ENCODE data around the gene PIM1. TPM values are rescaled to one million over a fixed set of nuclear protein-coding genes. Genes with fewer than 3 reads are reported as not detected.

PIM1 gene
- total RNA-seq, 1 experiment from 2014 or later, result 70.4 TPM

DNA sequence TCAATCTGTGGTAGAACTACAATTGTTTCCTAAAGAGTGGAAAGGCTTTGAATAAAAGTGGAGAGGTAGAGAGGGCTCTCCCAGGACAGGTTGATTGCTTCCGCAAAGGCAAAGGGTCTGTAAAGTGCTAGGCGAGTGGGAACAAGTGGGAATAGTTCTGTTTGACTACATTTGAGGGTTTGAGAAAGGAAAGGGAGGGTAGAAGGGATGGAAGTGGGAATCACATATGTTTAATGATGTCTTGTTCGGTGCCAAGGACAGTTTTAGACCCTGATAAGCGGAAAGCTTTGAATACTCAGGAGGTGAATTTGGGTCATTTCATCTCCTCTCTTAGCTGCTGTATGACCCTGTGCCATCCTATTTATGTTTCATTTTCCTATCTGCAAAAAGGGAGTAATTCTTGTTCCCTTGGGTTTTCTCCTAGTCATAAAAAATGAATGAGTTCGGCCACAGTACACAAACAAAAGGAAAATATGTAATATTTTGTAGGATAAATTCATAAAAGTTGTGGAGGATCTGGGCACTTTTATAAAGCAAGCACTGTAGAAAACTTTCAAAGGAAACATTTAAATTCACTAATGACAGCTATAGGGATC lies 1.7 kb upstream of the PIM1 start:
- in situ Hi-C loops (cut with HindIII; ENCODE audit: low sequenced_read_pairs), result no loop called here
- no peak for DNase-seq (ENCODE audit: low spot score)

DNA sequence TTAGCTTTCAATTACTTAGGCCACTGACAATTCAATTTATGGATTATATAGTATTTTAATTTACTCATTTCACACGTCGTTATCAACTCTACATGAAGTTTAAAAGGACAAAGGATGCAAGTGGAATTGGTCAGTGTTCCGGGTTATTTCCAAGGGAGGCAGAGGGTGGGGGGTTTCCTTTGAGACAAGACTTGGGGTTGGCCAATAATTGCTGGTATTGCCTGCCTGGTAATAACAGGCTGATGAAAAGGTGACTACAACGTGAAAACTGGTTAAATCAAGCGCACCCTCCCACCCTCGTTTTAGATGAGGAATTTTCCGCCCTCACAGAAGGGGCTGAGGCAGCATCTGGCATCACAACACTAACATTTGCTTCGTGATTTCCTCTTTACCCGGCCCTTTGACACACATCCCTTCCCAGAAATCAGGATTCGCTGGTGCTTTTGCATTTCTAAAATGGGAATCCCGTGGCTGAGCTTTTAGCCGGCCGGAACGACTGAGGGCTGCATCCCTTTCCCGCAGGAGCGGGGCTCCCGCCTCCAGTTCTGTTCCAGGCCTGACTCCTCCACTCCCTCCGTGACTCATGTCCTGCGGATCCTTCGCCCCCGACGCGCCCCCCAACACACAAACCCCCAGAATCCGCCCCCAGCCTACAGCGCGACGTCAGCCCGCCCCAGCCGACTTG lies 999 bp upstream of the PIM1 start:
- peak; percentile 67 for DNase-seq (ENCODE audit: low spot score)
- in situ Hi-C loops (cut with HindIII; ENCODE audit: low sequenced_read_pairs), result no loop called here

DNA sequence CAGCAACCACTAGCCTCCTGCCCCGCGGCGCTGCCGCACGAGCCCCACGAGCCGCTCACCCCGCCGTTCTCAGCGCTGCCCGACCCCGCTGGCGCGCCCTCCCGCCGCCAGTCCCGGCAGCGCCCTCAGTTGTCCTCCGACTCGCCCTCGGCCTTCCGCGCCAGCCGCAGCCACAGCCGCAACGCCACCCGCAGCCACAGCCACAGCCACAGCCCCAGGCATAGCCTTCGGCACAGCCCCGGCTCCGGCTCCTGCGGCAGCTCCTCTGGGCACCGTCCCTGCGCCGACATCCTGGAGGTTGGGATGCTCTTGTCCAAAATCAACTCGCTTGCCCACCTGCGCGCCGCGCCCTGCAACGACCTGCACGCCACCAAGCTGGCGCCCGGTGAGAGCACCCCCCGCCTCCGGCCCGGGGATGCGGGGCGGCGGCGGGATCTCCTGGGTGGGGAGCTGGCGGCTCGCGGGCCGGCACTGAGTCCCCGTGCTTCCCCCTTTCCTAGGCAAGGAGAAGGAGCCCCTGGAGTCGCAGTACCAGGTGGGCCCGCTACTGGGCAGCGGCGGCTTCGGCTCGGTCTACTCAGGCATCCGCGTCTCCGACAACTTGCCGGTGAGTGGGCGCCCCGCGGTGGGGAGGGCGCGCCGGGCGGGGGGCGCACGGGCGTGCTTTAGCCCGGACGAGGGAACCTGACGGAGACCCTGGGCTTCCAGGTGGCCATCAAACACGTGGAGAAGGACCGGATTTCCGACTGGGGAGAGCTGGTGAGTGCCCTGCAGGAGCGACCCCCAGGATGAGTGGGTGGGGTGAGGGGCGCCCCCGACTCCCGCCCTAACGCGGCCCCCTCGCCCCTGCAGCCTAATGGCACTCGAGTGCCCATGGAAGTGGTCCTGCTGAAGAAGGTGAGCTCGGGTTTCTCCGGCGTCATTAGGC lies 585 bp downstream of the PIM1 start:
- DNase-seq (ENCODE audit: low spot score), result peak; percentile 35
- in situ Hi-C loops (cut with HindIII; ENCODE audit: low sequenced_read_pairs), result loop anchor here (5.0 kb wide), 1 partner anchor 43 kb away; no protein-coding TSS in a partner anchor

DNA sequence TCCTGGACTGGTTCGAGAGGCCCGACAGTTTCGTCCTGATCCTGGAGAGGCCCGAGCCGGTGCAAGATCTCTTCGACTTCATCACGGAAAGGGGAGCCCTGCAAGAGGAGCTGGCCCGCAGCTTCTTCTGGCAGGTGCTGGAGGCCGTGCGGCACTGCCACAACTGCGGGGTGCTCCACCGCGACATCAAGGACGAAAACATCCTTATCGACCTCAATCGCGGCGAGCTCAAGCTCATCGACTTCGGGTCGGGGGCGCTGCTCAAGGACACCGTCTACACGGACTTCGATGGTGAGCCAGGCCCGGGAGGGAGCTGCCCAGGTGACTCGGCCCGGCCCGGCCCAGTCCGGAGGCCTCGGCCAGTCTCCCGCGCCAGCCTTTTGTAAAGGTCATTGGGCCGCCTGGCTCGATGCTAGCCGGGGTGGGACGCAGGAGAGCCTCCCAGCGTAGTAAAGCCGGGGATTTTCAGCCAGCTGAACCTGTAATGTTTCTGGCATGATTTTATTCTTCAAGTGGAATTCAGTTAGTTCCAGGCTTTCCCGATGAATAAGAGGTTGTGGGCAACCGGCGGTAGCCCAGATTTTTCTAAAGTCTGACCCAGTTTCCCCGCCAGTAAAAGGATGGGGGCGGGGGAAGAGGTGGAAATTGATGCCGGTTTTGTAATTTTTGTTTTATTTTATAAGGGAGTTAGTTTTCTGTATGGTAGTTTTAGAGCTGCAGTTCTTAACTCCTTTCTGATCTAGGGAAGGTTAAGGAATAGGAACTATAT lies 1.4 kb downstream of the PIM1 start:
- DNase-seq (ENCODE audit: low spot score), result peak; percentile 51
- in situ Hi-C loops (cut with HindIII; ENCODE audit: low sequenced_read_pairs), result loop anchor here (5.0 kb wide), 1 partner anchor 44 kb away; no protein-coding TSS in a partner anchor

DNA sequence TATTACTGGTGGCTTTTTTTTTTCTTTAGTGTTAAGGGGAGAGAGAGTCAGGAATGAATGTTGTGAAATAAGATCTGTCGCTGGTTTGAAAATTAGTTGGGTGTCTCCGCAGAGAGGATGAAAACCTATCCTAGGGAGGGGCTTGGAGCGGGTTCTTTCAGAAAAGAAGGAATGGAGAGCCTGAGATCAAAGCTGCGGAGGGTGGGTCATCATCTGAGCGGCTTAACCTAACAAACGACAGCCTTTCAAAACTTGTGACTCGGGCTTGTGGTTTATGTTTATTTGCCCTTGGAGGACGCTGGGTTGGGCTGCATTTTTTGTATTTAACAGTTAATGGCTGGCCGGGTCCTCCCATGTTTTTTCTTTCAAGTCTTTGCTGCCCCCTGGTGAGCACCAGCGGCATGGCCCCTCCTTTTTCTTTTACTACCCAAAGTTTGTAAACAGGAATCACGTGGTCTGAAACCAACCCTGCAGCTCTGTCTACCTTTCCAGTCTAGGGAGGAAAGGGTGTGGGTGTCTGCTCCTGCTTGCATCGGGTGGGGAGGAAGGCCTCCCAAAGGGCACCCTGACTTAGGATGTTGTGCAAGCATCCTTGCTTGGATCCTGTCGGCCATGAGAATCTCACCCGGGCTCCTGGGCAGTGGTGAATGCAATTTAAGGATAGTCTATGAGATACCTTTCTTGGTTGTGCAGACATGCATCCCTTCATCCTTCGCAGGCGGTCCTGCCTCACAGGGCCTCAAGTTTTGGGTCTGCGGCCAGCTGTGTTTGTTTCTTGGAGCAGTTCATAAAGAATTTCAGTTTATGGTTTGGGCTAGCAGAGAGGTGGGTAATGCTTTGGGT lies 2.2 kb downstream of the PIM1 start:
- in situ Hi-C loops (cut with HindIII; ENCODE audit: low sequenced_read_pairs), result loop anchor here (5.0 kb wide), 1 partner anchor 45 kb away; no protein-coding TSS in a partner anchor
- peak; percentile 92 for DNase-seq (ENCODE audit: low spot score)

DNA sequence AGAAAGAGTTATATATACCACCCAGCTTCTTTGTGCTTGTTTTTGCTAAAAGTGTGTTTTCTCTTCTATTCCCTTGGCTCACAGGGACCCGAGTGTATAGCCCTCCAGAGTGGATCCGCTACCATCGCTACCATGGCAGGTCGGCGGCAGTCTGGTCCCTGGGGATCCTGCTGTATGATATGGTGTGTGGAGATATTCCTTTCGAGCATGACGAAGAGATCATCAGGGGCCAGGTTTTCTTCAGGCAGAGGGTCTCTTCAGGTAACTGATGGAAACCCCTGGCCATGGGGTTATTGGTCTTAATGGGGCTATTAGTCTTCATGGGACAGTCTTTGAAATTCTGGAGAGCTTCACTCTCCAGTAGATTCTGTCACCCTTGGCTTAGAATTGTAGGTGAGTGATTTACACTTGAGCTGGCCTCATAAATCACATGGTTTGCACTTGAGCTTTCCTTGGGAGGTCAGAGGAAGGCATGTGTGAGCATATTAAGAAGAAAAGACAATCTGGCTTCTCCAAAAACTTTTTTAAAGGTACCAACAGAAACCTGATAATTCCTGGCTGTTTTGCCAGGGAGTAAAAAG lies 3.0 kb downstream of the PIM1 start:
- no peak for DNase-seq (ENCODE audit: low spot score)
- in situ Hi-C loops (cut with HindIII; ENCODE audit: low sequenced_read_pairs), result loop anchor here (5.0 kb wide), 1 partner anchor 46 kb away; no protein-coding TSS in a partner anchor

DNA sequence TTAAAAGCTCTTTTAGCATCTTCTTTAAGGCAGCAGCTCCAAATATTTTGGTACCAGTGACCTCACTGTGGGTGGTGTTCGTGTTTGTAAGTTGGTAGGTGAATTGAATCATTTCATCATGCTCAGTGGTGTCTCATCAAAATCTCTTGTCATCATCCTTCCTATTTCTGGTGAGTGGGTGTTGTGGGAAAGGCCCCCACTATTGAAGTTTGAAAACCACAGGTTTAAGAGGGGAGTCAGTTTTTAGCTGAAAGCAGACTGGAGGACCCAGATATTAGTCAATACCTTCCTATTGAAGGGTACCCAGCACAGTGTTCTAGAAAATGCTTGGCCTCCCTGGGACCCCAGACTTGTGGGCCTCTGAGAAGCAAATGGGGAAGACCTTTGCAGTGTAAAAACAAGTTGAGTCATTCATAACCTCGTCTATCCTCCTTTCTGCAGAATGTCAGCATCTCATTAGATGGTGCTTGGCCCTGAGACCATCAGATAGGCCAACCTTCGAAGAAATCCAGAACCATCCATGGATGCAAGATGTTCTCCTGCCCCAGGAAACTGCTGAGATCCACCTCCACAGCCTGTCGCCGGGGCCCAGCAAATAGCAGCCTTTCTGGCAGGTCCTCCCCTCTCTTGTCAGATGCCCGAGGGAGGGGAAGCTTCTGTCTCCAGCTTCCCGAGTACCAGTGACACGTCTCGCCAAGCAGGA lies 3.7 kb downstream of the PIM1 start:
- in situ Hi-C loops (cut with HindIII; ENCODE audit: low sequenced_read_pairs), result loop anchor here (5.0 kb wide), 1 partner anchor 46 kb away; no protein-coding TSS in a partner anchor

DNA sequence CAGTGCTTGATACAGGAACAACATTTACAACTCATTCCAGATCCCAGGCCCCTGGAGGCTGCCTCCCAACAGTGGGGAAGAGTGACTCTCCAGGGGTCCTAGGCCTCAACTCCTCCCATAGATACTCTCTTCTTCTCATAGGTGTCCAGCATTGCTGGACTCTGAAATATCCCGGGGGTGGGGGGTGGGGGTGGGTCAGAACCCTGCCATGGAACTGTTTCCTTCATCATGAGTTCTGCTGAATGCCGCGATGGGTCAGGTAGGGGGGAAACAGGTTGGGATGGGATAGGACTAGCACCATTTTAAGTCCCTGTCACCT lies 4.2 kb downstream of the PIM1 start:
- in situ Hi-C loops (cut with HindIII; ENCODE audit: low sequenced_read_pairs), result loop anchor here (5.0 kb wide), 1 partner anchor 47 kb away; no protein-coding TSS in a partner anchor

More for the DNA sequence above, 3.7 kb downstream of the PIM1 start:
- DNase-seq (ENCODE audit: low spot score), result peak; percentile 7

DNA sequence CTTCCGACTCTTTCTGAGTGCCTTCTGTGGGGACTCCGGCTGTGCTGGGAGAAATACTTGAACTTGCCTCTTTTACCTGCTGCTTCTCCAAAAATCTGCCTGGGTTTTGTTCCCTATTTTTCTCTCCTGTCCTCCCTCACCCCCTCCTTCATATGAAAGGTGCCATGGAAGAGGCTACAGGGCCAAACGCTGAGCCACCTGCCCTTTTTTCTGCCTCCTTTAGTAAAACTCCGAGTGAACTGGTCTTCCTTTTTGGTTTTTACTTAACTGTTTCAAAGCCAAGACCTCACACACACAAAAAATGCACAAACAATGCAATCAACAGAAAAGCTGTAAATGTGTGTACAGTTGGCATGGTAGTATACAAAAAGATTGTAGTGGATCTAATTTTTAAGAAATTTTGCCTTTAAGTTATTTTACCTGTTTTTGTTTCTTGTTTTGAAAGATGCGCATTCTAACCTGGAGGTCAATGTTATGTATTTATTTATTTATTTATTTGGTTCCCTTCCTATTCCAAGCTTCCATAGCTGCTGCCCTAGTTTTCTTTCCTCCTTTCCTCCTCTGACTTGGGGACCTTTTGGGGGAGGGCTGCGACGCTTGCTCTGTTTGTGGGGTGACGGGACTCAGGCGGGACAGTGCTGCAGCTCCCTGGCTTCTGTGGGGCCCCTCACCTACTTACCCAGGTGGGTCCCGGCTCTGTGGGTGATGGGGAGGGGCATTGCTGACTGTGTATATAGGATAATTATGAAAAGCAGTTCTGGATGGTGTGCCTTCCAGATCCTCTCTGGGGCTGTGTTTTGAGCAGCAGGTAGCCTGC lies 4.8 kb downstream of the PIM1 start:
- in situ Hi-C loops (cut with HindIII; ENCODE audit: low sequenced_read_pairs), result loop anchor here (5.0 kb wide), 1 partner anchor 47 kb away; no protein-coding TSS in a partner anchor

More for the DNA sequence above, 4.2 kb downstream of the PIM1 start:
- DNase-seq (ENCODE audit: low spot score), result no peak

DNA sequence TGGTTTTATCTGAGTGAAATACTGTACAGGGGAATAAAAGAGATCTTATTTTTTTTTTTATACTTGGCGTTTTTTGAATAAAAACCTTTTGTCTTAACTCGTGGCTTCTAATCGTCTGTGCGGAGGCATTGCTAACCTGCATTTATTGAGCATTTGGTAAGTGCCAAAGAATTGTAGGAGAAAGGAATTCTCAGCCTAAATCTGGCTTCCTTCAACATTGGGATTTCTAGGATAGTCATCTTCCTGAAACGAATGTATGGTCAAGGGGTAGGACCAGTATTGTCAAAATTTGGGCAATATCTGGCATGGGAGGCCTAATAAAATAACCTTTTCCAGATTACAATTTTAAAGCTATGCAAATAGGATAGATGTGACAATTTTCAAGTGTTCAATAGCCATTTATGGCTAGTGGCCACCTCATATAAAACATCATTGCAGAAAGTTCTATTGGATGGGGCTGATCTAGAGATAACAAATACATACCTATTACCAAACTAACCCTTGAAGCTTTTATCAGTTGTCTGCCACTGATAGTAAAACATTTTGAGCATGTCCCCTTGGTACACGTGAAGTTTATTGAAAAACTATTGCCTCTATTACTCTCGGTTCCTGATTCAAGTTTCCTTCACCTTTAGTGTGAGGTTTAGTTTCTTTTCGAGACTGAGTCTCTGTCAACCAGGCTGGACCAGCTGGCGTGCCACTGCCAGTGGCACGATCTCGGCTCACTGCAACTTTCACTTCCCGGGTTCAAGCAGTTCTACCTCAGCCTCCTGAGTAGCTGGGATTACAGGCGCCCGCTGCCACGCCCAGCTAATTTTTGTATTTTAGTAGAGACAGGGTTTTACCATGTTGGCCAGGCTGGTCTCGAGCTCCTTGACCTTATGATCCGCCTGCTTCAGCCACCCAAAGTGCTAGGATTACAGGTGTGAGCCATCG lies 5.6 kb downstream of the PIM1 start:
- DNase-seq (ENCODE audit: low spot score), result peak; percentile 4
- in situ Hi-C loops (cut with HindIII; ENCODE audit: low sequenced_read_pairs), result no loop called here

More for the DNA sequence above, 4.8 kb downstream of the PIM1 start:
- DNase-seq (ENCODE audit: low spot score), result peak; percentile 3

DNA sequence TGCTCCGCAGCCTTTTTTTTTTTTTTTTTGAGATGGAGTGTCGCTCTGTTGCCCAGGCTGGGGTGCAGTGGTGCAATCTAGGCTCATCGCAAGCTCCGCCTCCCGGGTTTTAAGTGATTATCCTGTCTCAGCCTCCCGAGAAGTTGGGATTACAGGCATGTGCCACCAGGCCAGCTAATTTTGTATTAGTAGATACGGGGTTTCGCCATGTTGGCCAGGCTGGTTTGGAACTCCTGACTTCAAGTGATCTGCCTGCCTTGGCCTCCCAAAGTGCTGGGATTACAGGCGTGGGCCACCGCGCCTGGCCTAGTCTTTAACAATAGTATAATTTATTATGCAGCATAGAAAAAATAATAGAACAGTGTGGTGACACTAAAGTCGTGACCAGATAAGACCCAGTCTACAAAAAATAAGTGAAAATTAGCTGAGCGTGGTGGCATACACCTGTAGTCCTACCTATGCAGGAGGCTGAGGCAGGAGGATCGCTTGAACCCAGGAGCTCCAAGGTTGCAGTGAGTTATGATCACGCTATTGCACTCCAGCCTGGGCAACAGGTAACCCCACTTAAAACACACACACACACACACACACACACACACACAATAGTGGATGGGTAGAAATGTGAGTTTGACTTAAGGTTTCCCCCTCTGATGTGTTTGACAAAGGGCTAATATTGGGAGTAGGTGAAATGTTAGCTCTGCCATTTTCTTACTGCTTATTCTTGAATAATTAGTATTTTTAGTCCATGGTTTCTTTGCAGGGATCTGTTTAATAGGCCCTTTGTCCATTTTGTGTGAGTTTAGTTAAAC lies 6.5 kb downstream of the PIM1 start:
- DNase-seq (ENCODE audit: low spot score), result peak; percentile 13
- in situ Hi-C loops (cut with HindIII; ENCODE audit: low sequenced_read_pairs), result no loop called here

DNA sequence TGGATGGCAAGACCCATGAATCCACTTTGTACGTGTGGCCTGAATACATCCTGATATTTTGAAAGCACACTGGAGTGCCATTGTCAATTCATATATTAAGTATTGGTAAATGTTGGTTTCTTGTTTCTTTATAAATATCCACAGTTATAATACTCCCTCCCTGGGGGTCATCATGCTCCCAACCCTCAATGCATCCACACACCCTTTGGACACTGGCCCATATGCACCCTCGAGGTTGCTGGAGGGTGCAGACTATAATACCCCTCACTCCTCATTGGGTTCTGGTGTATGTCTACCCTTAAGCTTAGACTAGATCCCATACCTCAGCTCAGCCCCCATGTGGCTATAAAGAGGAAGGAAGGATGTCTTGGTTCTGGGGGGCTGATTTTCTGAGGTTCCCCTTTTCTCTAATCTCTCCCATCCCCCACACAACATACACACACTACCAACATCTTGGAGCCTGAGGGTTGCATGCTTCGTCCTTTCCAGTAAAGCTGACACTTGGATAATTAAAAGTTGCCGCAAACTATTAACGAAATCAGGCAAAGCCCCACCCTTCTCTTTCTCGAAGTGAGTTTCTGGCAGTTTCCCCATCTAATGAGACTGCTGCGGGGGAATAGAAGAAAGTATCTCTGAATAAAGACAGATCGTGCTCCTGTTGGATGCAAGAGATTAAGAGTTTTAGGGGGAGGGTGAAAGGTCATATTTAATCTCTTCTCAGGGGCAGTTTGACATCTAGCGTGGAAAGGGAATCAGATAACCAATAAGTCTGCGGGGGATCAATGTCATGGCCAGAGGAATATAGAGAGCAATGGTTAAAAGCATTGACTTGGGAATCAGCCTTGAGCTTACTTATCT lies 7.4 kb downstream of the PIM1 start:
- peak; percentile 1 for DNase-seq (ENCODE audit: low spot score)
- in situ Hi-C loops (cut with HindIII; ENCODE audit: low sequenced_read_pairs), result no loop called here

DNA sequence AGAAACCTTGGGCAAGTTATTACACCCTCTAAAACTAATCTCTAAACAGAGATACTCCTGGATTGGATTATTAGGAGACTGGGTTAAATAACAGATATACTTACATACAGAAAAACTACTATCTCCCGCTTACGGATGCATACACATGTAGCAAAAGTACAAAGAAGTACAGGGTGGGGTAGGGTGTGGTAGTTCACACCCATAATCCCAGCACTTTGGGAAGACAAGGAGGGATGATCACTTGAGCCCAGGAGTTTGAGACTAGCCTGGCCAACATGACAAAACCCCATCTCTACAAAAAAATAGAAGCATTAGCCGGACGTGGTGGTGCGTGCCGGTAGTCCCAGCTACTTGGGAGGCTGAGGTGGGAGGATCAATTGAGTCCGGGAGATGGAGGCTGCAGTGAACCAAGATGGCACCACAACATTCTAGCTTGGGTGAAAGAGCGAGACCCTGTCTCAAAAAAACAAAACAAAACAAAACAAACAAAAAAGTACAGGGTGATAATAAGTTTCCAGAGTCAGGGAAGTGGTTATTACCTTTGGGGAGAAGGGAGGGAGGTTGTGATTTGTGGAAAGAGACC lies 8.1 kb downstream of the PIM1 start:
- no peak for DNase-seq (ENCODE audit: low spot score)
- in situ Hi-C loops (cut with HindIII; ENCODE audit: low sequenced_read_pairs), result no loop called here

Data from G401 (cell line).